Stimulated activated effector memory CD8-positive, alpha-beta T cell treated with anti-CD3 and anti-CD28 coated beads, Interleukin-12 subunit alpha, Interleukin-12 subunit beta, amount 100 ng/mL, for 72 hours (primary cell): Measurements from ENCODE around the gene OTOA.
"Not testable (repeated sequence)": the region's sequence is repeated elsewhere in the genome, so short reads cannot be mapped to it uniquely, and the experiment has no call there.

Experiments
- ATAC-seq: fragments of 150-1000 bp; cut with Tn5 transposase; 2 replicates; pipeline ENCODE4 v1.10.0; 2021
- DNase-seq, 2 donors: peaks; one replicate each; pipeline ENCODE4 v3.0.0; 2021 to 2022; ENCODE audit warnings: low spot score in 2 of 2
- H3K27ac Mint-ChIP-seq: one replicate; pipeline ENCODE4 v1.8.0; 2022; ENCODE audit warnings: mild to moderate bottlenecking, mixed read lengths
- H3K36me3 Mint-ChIP-seq: one replicate; pipeline ENCODE4 v1.8.0; 2022; ENCODE audit warnings: mild to moderate bottlenecking, mixed read lengths
- H3K4me1 Mint-ChIP-seq: one replicate; pipeline ENCODE4 v1.8.0; 2022; ENCODE audit warnings: mixed read lengths
- H3K4me3 Mint-ChIP-seq: one replicate; pipeline ENCODE4 v1.8.0; 2022; ENCODE audit warnings: mild to moderate bottlenecking, mixed read lengths
- H3K9me3 Mint-ChIP-seq: one replicate; pipeline ENCODE4 v1.8.0; 2022; ENCODE audit warnings: mixed read lengths

Gene OTOA

DNA sequence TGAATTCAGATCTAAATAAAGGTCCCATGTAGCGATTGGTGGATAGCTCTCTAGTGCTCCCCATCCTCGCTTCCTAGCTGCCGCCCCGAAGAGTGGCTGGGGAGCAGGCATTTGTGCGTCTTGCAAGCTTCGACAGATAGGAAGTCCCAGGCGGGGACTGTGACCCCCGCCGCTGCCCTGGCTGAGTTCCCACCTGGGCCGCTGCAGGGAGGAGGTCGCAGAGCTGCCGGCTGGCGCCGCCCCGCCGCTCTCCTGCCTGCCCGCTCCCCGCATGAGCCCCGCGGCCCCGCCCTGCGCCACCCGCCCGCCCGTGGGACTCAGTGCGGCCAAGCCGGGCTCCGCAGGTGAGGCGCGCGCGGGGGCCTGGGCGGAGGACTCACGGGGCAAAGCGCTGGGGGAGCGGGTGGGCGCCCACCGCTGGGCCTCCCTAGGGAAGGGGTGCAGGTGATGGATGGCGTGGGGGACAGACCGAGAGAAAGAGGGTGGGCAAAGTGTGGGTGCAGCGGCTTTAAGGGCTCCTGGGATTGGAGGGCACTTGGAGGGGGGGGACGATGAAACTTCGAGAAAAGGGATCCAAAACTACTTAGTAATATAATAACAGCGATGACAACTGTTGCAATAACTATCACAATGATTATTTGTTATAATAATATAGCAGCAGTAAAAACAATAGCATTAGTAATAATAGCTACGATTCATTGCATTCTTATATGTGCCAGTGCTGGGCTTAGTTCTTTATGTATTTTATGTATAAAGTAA, at the start of gene OTOA:
Gene OTOA (plus strand): TSS at position 80 of the 759 bp plus-strand sequence. CDS start 14,547 bp downstream, outside the sequence.
- H3K9me3 Mint-ChIP-seq = no peaks in the 10 kb centered on the region
- DNase-seq = no peak
- ATAC-seq = peak; percentile 72
- H3K4me1 Mint-ChIP-seq = peaks cover 11% of the 10 kb centered on the region
- no peak within 1 kb of the TSS for H3K27ac Mint-ChIP-seq
- no peaks in the 10 kb centered on the region for H3K36me3 Mint-ChIP-seq
- H3K4me3 Mint-ChIP-seq = peak within 1 kb of the TSS; percentile 51

GRCh38 chr16:21614896-21615295, 48.9 kb upstream of the OTOA start:
- H3K27ac Mint-ChIP-seq = peak overlapping the region; percentile 76
- H3K36me3 Mint-ChIP-seq = peaks cover 52% of the 10 kb centered on the region
- no peak for ATAC-seq
- H3K4me1 Mint-ChIP-seq = peaks cover 51% of the 10 kb centered on the region
- no peak overlapping the region for H3K4me3 Mint-ChIP-seq
- H3K9me3 Mint-ChIP-seq = no peaks in the 10 kb centered on the region
- DNase-seq = no peak

DNA sequence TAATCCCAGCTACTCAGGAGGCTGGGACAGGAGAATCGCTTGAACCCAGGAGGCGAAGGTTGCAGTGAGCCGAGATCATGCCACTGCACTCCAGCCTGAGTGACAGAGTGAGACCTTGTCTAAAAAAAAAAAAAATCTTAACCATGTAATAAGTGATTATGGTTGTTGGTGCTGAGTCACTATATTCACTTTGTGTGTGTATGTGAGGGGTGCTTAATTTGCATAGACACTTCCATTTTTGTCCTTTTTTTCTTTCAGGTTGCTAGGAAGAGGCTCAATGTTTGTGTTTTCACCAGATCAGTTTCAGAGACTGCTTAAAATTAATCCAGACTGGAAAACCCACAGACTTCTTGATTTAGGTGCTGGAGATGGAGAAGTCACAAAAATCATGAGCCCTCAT, 46.2 kb upstream of the OTOA start:
- H3K4me3 Mint-ChIP-seq = no peak overlapping the region
- no peak overlapping the region for H3K27ac Mint-ChIP-seq
- H3K36me3 Mint-ChIP-seq = peaks cover 67% of the 10 kb centered on the region
- peak; percentile 51 for ATAC-seq
- no peak for DNase-seq
- peaks cover 39% of the 10 kb centered on the region for H3K4me1 Mint-ChIP-seq
- H3K9me3 Mint-ChIP-seq = no peaks in the 10 kb centered on the region

GRCh38 chr16:21618281-21618680, 45.5 kb upstream of the OTOA start:
- Mint-ChIP-seq H3K36me3 (peaks cover 70% of the 10 kb centered on the region), H3K4me3 (no peak overlapping the region), H3K4me1 (peaks cover 36% of the 10 kb centered on the region), H3K9me3 (no peaks in the 10 kb centered on the region), H3K27ac (no peak overlapping the region)
- ATAC-seq = no peak
- no peak for DNase-seq

DNA sequence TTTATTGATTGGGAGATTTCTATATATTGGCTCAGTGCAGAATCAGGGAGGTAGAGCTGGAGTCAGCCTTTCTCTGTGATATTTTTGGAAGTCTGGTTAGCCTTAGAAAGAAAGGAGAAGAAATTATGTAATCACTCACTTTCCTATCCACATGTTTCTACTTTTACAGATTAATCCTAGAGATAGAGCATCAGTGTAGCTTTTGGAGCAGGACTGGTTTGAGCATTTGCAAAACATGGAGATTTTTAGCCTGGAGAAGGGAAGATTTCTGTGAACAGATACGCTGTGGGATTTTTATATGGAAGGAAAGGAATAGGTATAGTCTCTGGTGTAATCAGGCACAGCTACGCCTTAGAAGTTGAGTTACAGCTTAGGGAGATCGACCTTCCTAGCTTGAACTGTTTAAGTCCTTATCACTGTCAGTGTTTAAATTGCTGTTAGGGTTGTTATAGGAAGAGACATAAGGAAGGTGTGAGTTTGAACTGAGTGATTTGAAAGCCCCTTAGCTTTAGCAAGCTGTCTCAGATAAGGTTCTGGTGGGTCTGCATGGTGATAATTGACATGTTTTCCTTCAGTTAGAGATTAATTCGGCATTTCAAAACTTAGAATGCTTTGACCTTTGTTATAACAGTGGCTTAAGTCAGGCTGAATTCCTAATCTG, 43.9 kb upstream of the OTOA start:
- Mint-ChIP-seq H3K36me3 (peaks cover 73% of the 10 kb centered on the region), H3K4me3 (no peak overlapping the region), H3K9me3 (no peaks in the 10 kb centered on the region), H3K4me1 (peaks cover 35% of the 10 kb centered on the region), H3K27ac (no peak overlapping the region)
- ATAC-seq (no peak), DNase-seq (no peak)

DNA sequence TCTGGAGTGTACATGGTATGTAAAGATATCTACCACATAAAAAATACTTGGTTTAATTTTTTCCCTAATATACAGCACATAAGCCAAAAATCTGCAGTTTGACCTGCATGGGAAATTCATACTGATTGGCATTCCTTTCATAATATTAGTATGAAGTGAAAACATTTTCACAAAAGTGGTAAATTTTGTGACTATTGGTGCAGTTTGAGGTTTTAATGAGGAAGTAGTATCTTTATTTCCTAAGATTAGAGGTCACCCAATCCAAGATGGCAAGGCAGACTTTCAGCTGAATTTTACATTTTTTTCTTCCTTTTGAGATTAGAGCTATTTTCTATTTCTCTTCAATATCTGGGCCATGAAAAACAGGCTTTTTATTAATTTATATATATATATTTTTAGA, 43.2 kb upstream of the OTOA start:
- no peak for DNase-seq

GRCh38 chr16:21622545-21622944, 41.2 kb upstream of the OTOA start:
- H3K27ac Mint-ChIP-seq = no peak overlapping the region

More for the DNA sequence above, 43.2 kb upstream of the OTOA start:
- Mint-ChIP-seq H3K4me1 (peaks cover 29% of the 10 kb centered on the region), H3K9me3 (no peaks in the 10 kb centered on the region), H3K36me3 (peaks cover 80% of the 10 kb centered on the region), H3K4me3 (no peak overlapping the region), H3K27ac (no peak overlapping the region)
- no peak for ATAC-seq

DNA sequence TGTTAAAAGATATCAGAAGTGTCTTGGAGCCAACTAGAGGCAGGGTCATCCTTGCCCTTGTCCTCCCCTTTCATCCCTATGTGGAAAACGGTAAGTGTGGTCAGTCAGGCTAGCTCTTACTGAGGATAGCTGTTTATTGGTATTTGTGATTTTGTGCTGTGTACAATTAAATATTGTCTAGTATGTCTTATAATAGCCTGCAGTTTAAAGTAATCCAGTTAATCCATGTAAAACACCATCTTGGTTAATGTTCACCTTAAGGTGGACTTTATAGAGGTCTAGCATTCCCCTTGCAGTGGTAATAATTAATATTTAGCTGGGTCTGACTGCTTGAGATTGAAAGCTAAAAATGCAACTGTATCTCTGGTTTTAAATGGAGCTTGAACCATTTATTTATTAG, 38.7 kb upstream of the OTOA start:
- DNase-seq (no peak), ATAC-seq (no peak)
- H3K4me1 Mint-ChIP-seq = peaks cover 27% of the 10 kb centered on the region
- no peak overlapping the region for H3K27ac Mint-ChIP-seq
- no peak overlapping the region for H3K4me3 Mint-ChIP-seq
- H3K36me3 Mint-ChIP-seq = peaks cover 78% of the 10 kb centered on the region
- H3K9me3 Mint-ChIP-seq = no peaks in the 10 kb centered on the region

More at GRCh38 chr16:21622545-21622944, 41.2 kb upstream of the OTOA start:
- no peak overlapping the region for H3K4me3 Mint-ChIP-seq
- H3K36me3 Mint-ChIP-seq = peaks cover 86% of the 10 kb centered on the region
- DNase-seq (no peak), ATAC-seq (peak; percentile 76)
- H3K4me1 Mint-ChIP-seq = peaks cover 29% of the 10 kb centered on the region
- no peaks in the 10 kb centered on the region for H3K9me3 Mint-ChIP-seq

DNA sequence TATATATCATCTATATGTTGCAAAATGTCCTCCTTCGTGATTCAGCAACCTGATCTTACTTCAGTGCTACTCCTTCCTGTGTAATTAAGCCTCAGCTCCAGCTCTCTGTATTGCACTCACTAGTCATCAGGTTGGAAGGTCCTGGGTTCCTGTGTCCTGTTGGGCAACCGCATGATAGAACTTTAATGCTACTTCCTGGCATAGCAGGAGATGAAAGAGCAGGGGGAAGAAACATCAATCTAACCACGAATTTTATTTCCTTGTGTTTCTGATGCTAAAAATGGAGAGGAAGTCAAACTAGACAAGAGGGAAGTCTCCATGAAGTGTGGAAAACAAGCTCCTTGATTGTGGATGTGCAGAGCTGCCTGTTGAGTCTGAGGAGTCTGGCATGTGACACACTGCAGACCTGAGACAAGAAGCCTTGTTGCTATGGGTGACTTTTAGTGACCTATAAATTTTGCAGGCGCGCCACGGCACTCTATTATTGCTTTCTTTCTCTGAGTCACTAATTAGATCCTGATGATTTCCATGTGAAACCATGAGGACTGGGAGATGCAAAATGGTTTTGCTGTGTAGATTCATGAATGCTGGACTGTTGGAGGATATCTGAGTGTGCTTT, 37.0 kb upstream of the OTOA start:
- Mint-ChIP-seq H3K4me3 (peak overlapping the region; percentile 27), H3K36me3 (peaks cover 66% of the 10 kb centered on the region)

DNA sequence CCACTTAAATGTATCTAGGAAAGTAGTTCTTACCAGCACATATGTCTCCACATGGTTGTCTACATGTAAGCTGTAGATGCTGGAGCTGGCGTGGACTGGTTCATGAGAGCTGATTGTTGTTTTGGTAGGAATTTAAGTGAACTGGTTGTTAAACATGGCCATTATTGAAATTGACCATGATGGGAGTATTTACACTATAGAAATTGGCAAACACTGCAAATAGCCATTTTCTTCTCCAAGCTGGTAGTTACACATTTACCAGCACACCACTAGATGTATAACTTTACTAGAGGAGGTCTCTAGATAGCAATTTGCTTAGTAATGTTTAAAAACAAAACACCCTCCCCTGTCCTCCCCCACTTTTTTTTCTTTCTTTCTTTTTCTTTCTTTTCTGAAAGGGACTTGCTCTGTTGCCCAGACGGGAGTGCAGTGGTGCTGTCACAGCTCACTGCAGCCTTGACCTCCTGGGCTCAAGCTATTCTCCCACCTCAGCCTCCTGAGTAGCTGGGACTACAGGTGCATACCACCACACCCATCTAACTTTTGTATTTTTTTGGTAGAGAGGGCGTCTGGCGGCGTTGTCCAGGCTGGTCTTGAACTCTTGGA, 35.5 kb upstream of the OTOA start:
- no peak for ATAC-seq
- H3K4me3 Mint-ChIP-seq = no peak overlapping the region
- H3K9me3 Mint-ChIP-seq = no peaks in the 10 kb centered on the region
- H3K27ac Mint-ChIP-seq = peak overlapping the region; percentile 60
- peaks cover 30% of the 10 kb centered on the region for H3K4me1 Mint-ChIP-seq
- peaks cover 64% of the 10 kb centered on the region for H3K36me3 Mint-ChIP-seq
- no peak for DNase-seq

More for the DNA sequence above, 37.0 kb upstream of the OTOA start:
- no peaks in the 10 kb centered on the region for H3K9me3 Mint-ChIP-seq
- H3K27ac Mint-ChIP-seq = peak overlapping the region; percentile 88
- DNase-seq (no peak), ATAC-seq (peak; percentile 84)
- H3K4me1 Mint-ChIP-seq = peaks cover 23% of the 10 kb centered on the region

DNA sequence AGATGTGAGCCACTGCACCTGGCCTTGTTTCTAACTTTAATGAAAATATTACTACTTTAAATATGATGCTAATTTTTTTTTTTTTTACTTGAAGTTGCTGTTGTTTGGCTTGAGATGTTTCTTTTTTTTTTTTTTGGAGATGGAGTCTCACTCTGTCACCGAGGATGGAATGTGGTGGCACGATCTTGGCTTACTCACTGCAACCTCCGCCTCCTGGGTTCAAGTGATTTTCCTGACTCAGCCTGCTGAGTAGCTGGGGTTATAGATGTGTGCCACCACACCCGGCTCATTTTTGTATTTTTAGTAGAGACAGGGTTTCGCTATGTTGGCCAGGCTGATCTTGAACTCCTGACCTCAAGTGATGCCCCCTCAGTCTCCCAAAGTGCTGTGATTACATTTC, 35.0 kb upstream of the OTOA start:
- Mint-ChIP-seq H3K9me3 (no peaks in the 10 kb centered on the region), H3K36me3 (peaks cover 58% of the 10 kb centered on the region), H3K27ac (peak overlapping the region; percentile 60), H3K4me1 (peaks cover 32% of the 10 kb centered on the region), H3K4me3 (no peak overlapping the region)
- ATAC-seq = no peak
- no peak for DNase-seq

DNA sequence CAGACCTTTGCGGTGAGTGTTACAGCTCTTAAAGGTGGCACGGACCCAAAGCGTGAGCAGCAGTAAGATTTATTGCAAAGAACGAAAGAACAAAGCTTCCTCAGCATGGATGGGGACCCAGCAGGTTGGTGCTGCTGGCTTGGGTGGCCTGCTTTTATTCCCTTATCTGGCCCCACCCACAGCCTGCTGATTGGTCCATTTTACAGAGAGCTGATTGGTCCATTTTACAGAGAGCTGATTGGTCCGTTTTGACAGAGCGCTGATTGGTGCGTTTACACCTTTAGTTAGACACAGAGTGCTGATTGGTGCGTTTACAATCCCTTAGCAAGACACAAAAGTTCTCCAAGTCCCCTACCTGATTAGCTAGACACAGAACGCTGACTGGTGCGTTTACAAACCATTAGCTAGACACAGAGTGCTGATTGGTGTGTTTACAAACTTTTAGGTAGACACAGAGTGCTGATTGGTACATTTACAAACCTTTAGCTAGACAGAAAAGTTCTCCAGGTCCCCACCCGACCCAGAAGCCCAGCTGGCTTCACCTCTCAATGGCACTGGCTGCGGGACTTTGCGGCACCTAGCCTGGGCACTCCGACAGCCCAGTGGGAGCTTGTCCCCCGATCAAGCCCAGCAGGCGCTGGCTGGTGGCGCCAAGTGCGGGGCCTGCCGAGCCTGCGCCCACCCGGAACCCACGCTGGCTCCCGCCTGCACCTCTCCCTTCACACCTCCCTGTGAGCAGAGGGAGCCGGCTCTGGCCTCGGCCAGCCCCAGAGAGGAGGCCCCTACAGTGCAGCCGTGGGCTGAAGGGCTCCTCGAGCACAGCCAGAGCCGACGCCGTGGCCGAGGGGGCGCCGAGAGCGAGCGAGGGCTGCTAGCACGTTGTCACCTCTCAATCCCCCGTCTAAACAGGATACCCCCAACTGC, 33.9 kb upstream of the OTOA start:
- H3K36me3 Mint-ChIP-seq = peaks cover 47% of the 10 kb centered on the region
- not testable (repeated sequence) for DNase-seq

GRCh38 chr16:21630866-21631265, 32.9 kb upstream of the OTOA start:
- H3K4me1 Mint-ChIP-seq = peaks cover 31% of the 10 kb centered on the region
- not testable (repeated sequence) for H3K4me3 Mint-ChIP-seq, ATAC-seq, DNase-seq, H3K27ac Mint-ChIP-seq, H3K9me3 Mint-ChIP-seq
- H3K36me3 Mint-ChIP-seq = peaks cover 39% of the 10 kb centered on the region

More for the DNA sequence above, 33.9 kb upstream of the OTOA start:
- H3K4me1 Mint-ChIP-seq = peaks cover 32% of the 10 kb centered on the region
- not testable (repeated sequence) for H3K27ac Mint-ChIP-seq, H3K4me3 Mint-ChIP-seq, H3K9me3 Mint-ChIP-seq, ATAC-seq

- H3K4me3 Mint-ChIP-seq, H3K9me3 Mint-ChIP-seq, DNase-seq, ATAC-seq: not testable (repeated sequence)
- peaks cover 34% of the 10 kb centered on the region for H3K36me3 Mint-ChIP-seq
- H3K4me1 Mint-ChIP-seq = peaks cover 30% of the 10 kb centered on the region
- peak overlapping the region; percentile 46 for H3K27ac Mint-ChIP-seq
Observed at GRCh38 chr16:21631376-21631775, 32.4 kb upstream of the OTOA start.
